ENCODE measurements around the gene AGER. TPM values are rescaled to one million over a fixed set of nuclear protein-coding genes. Genes with fewer than 3 reads are reported as not detected.

AGER gene
- total RNA-seq, 2 donors from 2014 or later, result 3.0 to 4.9 TPM

GRCh38 chr6:32177183-32177787, 6.8 kb downstream of the AGER start:
- TF ChIP-seq CTCF (IDR thresholded peaks at IDR 0.05) (no peak), POLR2A (IDR thresholded peaks at IDR 0.05) (peak in 2 of 3 donors; percentile 35 to 47)
- Histone ChIP-seq H3K4me3 (no peak overlapping the region), H3K4me1 (peaks cover 41% of the 10 kb centered on the region), H3K9me3 (no peaks in the 10 kb centered on the region), H3K27ac (peak overlapping the region; percentile 81 to 94 (median 85)), H3K27me3 (no peaks in the 10 kb centered on the region), H3K36me3 (replicated peaks in 1 of 2; ENCODE audit: insufficient read depth in 1 of 2, low read depth in 2 of 2) (no peaks in the 10 kb centered on the region)
- DNase-seq (no peak), ATAC-seq (peak; percentile 0)
- intact Hi-C loops (cut with DNase I), result no loop called here
- 0% methylated on average over 20 of the region's 20 CpGs for WGBS, 2 donors

GRCh38 chr6:32176476-32177182, 7.4 kb downstream of the AGER start:
- no peaks in the 10 kb centered on the region for H3K9me3 ChIP-seq
- peak overlapping the region; percentile 81 to 94 (median 85) for H3K27ac ChIP-seq
- no peak for ATAC-seq
- H3K4me3 ChIP-seq, result no peak overlapping the region
- TF ChIP-seq POLR2A (IDR thresholded peaks at IDR 0.05) (no peak), CTCF (IDR thresholded peaks at IDR 0.05) (no peak)
- intact Hi-C loops (cut with DNase I), result no loop called here
- no peaks in the 10 kb centered on the region for H3K36me3 ChIP-seq (replicated peaks in 1 of 2; ENCODE audit: insufficient read depth in 1 of 2, low read depth in 2 of 2)
- WGBS, 2 donors, result 13 to 23% methylated on average over 5 of the region's 5 CpGs
- DNase-seq, result no peak
- H3K4me1 ChIP-seq, result peaks cover 41% of the 10 kb centered on the region
- no peaks in the 10 kb centered on the region for H3K27me3 ChIP-seq

DNA sequence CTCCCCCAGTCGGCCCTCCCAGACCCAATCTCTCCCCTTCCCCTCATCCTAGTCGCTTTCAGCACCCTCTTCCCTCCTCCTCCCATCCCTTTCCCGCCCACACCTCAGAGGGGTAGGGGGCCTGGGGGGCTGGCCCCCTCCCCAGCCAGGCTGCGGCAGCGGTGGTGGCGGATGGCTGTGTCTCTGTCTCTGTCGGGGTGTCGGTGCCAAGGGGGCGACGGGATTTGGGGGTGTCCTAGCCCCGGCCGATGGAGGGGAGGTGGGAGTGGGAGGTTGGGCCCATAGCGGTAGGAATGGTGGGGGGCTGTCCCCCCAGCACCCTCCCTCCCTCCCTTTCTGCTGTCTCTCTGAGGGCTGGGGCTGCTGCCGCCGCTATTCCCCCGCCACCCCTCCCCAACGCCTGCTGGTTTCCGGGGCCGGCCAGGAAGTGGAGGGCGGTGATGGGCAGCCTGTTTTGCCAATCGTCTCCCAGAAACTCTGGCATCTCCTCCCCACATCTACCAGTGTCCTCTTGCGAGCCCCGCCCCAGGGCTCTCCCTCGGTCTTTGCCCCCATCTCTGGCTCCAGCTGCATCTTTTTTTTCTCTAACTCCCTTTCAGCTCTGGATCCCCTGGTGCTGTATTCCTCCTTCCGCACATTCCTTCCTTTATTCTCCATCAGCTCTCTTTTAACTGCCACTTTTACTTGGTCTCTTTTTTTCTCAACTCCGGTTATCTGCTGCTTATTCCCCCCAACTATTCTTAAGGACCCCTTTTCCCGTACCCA, 8.2 kb downstream of the AGER start, which contains the start of gene AGPAT1:
Gene AGPAT1 (minus strand): TSS at position 374 of the 765 bp plus-strand sequence. CDS start 4,588 bp downstream, outside the sequence.
- H3K27me3 ChIP-seq, result no peaks in the 10 kb centered on the region
- H3K27ac ChIP-seq, result peak within 1 kb of the TSS; percentile 81 to 94 (median 85)
- H3K4me3 ChIP-seq, result peak within 1 kb of the TSS; percentile 53 to 98
- intact Hi-C loops (cut with DNase I), result no loop called here
- ATAC-seq (peak; percentile 56), DNase-seq (peak; percentile 97 to 98 (median 98))
- no peaks in the 10 kb centered on the region for H3K9me3 ChIP-seq
- no peaks in the 10 kb centered on the region for H3K36me3 ChIP-seq (replicated peaks in 1 of 2; ENCODE audit: insufficient read depth in 1 of 2, low read depth in 2 of 2)
- TF ChIP-seq CTCF (IDR thresholded peaks at IDR 0.05), result no peak
- TF ChIP-seq POLR2A (IDR thresholded peaks at IDR 0.05), result peak in 2 of 3 donors; percentile 49 to 73
- WGBS, 2 donors, result 1 to 2% methylated on average over 17 to 27 of the region's 27 CpGs
- peaks cover 41% of the 10 kb centered on the region for H3K4me1 ChIP-seq

DNA sequence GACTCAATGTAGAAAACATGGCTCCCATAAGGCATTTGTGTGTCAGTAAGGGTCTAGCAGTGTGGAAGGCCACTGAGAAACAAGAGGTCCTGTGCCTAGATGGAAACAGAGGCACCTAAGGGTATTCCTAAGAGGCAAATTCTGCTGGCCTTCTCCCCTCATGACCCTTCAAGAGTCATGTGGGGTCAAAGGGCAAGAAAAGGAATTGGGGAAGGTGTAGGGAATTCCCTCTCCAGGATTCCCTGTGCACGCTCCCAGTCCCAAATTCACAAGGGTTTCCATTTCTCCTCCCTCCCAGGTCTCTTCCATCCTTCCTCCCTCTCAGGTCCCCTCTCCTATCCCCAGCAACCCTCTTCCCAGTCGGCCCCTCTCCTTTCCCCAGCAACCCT, 8.7 kb downstream of the AGER start:
- H3K27ac ChIP-seq, result peak overlapping the region in 3 of 4 donors; percentile 83 to 94 (median 87)
- no peaks in the 10 kb centered on the region for H3K36me3 ChIP-seq (replicated peaks in 1 of 2; ENCODE audit: insufficient read depth in 1 of 2, low read depth in 2 of 2)
- WGBS, 2 donors, result 13 to 16% methylated on average over 2 of the region's 2 CpGs
- no peaks in the 10 kb centered on the region for H3K9me3 ChIP-seq
- peak overlapping the region; percentile 53 to 98 for H3K4me3 ChIP-seq
- DNase-seq (no peak), ATAC-seq (no peak)
- peaks cover 41% of the 10 kb centered on the region for H3K4me1 ChIP-seq
- TF ChIP-seq POLR2A (IDR thresholded peaks at IDR 0.05) (no peak), CTCF (IDR thresholded peaks at IDR 0.05) (no peak)
- intact Hi-C loops (cut with DNase I), result no loop called here
- no peaks in the 10 kb centered on the region for H3K27me3 ChIP-seq
